Fibroblast of skin of right biceps (primary cell): ENCODE measurements around the gene CUL2.
"Not testable (repeated sequence)": the region's sequence is repeated elsewhere in the genome, so short reads cannot be mapped to it uniquely, and the experiment has no call there.

ENCODE experiments used
- DNase-seq: peaks from one replicate; pipeline ENCODE4 v3.0.0-alpha.2; 2013

CUL2 gene

DNA sequence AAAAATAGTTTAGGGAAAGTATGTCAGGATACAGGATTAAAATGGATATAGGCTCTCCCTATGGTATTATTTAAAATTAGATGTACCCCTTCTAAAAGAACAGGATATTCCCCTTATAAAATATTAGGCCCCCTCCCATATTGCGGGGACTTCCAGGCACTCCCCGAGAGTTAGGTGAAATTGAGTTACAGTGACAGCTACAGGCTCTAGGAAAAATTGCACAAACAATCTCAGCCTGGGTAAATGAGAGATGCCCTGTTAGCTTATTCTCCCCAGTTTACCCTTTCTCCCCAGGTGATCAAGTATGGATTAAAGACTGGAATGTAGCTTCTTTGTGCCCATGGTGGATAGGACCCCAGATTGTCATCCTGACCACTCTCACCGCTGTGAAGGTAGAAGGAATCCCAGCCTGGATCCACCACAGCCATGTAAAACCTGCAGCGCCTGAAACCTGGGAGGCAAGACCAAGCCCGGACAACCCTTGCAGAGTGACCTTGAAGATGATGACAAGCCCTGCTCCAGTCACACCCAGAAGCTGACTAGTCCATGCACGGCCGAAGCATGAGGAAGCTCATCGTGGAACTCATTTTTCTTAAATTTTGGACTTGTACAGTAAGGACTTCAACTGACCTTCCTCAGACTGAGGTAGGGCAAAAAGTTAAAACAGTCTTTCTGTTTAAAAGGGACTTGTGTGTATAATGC is 115.6 kb downstream of the CUL2 start:
- DNase-seq = not testable (repeated sequence)

DNA sequence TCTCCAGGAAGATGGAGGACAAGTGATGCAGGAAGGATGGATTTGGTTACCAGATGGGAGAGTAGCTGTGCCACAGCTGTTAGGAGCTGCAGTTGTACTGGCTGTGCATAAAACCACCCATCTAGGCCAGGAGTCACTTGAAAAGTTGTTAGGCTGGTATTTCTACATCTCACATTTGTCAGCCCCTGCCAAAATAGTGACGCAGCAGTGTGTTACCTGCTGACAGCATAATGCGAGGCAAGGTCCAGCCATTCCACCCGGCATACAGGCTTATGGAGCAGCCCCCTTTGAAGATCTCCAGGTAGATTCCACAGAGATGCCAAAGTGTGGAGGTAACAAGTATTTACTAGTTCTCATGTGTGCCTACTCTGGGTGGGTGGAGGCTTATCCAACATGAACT is 116.4 kb downstream of the CUL2 start:
- not testable (repeated sequence) for DNase-seq

DNA sequence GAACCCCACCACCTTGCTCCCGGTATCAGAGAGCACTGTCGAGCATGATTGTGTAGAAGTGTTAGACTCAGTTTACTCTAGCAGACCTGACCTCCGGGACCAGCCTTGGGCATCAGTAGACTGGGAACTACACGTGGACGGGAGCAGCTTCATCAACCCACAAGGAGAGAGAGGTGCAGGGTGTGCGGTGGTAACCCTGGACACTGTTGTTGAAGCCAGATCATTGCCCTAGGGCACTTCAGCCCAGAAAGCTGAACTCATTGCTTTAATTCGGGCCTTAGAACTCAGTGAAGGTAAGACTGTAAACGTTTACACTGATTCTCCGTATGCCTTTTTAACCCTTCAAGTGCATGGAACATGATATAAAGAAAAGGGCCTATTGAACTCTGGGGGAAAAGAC is 117.0 kb downstream of the CUL2 start:
- not testable (repeated sequence) for DNase-seq

DNA sequence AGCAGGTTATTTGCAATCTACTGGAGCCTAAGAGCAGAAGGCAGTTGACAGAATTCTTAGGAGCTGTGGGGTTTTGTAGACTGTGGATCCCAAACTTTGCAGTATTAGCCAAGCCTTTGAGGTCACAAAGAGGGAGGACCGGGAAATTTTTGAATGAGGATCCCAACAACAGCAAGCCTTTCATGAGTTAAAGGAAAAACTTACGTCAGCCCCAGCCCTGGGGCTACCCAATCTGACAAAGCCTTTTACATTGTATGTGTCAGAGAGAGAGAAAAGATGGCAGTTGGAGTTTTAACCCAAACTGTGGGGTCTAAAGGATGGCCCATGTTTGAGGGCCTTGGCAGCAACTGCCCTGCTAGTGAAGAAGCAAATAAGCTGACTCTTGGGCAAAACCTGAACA is 117.5 kb downstream of the CUL2 start:
- DNase-seq = not testable (repeated sequence)

DNA sequence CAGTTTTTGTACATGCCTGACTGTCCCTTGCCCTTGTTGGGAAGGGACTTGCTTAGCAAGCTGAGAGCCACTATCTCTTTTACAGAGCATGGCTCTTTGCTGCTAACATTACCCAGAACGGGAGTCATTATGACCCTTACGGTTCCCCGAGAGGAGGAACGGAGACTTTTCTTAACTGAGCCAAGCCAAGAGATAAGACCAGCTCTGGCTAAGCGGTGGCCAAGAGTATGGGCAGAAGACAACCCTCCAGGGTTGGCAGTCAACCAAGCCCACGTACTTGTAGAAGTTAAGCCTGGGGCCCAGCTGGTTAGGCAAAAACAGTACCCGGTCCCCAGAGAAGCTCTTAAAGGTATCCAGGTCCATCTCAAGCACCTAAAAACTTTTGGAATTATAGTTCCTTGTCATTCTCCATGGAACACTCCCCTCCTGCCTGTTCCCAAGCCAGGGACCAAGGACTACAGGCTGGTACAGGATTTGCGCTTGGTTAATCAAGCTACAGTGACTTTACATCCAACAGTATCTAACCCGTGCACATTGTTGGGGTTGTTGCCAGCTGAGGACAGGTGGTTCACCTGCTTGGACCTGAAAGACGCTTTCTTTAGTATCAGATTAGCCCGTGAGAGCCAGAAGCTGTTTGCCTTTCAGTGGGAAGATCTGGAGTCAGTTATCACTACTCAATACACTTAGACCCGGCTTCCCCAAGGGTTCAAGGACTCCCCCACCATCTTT is 118.4 kb downstream of the CUL2 start:
- DNase-seq = not testable (repeated sequence)

DNA sequence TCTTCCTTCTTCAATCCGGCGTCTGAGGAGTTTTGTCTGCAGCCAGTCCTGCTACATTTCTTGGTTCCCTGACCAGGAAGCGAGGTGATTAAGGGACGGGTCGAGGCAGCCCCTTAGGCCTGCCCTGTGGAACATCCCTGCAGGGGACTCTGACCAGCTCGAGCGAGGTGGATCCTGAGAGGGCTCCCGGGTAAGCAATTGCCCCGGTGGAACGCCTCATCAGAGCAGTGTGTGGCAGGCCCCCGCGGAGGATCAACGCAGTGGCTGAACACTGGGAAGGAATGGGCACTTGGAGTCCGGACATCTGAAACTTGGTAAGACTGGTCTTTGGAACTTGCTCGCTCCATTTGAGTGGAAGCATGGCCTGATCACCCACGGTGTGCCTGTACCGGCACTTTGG is 121.0 kb downstream of the CUL2 start:
- no peak for DNase-seq

DNA sequence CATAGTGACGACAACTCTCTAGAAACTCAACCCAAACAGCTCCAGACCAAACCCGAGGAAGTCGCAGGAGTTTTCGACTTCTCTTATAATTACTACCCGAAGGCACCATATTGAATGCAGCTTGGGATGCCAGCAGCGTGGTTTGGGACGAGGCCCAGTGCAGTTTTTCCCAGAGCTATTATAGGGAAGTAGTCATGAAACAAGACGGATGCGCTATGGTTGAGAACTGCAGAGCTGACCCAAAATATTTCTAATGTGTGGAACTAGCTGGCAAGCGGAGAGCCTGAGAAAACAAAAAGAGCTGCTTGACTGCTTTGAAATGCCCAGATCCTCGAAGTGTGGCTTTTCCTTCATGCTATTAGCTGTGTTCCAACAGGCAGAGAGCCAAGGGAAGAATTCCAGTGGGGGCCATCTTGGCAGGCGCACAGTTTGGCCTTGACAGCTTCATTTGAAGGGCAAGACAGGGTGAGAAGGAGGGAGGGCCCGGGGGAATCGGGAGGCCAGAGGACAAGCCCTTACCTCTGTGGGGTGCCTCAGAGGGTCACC is 122.7 kb downstream of the CUL2 start:
- peak; percentile 82 for DNase-seq

DNA sequence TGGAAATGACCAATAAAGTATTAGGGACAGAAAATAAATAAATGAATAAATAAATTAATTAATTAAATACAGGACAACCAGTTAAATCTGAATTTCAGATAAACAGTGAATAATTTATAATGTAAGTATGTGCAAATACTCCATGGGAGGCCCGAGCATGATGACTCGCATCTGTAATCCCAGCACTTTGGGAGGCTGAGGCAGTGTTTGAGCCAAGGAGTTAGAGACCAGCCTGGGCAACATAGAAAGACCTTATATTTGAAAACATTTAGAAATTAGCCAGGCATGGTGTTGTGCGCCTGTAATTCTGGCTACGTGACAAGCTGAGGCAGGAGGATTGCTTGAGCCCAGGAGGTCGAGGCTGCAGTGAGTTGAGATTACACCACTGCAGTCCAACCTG is 123.7 kb downstream of the CUL2 start:
- DNase-seq = peak; percentile 62

DNA sequence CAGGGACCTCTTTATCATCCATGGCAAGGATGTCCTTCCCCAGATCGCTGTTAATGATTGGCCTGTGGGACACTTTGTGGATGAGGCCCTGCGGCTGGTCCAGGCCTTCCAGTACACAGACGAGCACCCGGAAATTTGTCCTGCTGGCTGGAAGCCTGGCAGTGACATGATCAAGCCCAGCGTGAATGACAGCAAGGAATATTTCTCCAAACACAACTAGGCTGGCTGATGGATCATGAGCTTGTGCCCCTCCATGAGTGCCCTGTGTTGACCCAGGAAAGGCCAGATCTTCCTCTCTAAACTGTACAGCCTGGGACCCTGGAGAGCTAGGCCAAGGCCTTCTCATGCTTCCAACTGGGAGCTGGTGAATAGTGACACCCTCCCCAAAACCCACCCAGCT is 124.1 kb downstream of the CUL2 start:
- DNase-seq = no peak

DNA sequence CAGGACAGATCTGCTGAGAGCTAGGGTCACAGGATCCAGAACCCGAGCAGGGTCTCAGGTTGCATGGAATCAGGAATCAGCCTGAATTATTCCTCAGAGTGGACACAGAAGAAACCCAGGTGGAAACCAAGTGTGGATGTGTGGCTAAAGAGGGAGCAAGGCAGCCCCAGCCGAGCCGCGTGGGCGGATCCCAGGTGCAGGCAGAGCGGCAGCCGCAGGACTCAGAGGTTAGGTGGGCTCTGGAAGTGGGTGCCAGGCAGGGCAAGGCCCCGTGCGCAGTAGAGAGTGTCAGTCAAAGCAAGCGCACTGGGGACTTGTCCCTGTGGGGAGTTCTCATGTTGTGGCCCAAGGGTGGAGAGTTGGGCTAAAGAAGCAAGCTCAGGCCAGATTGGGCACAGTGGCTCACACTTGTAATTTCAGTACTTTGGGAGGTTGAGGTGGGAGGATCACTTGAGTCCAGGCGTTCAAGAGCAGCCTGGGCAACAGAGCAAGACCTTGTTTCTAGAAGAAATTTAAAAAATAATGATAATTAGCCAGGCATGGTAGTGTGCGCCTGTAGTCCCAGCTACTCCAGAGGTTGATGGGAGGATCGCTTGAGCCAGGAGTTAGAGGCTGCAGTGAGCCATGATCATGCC is 125.9 kb downstream of the CUL2 start:
- no peak for DNase-seq

DNA sequence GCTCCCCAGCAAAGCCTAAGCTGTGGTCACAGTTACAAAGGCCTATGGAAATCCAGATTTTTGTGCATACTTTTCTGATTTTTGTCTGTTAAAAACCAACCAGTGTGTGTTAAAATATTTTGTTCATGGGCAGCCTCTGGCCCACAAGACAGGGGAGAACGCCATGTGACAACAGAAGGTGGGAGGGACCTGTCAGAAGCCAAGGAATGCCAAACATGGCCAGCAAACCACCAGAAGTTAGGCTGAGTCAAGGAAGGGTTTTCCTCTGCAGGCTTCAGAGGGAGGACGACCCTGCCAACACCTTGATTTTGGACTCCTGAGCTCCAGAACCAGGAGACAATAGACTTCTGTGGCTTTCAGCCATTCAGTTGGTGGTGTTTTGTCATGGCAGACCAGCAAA is 127.3 kb downstream of the CUL2 start:
- no peak for DNase-seq

DNA sequence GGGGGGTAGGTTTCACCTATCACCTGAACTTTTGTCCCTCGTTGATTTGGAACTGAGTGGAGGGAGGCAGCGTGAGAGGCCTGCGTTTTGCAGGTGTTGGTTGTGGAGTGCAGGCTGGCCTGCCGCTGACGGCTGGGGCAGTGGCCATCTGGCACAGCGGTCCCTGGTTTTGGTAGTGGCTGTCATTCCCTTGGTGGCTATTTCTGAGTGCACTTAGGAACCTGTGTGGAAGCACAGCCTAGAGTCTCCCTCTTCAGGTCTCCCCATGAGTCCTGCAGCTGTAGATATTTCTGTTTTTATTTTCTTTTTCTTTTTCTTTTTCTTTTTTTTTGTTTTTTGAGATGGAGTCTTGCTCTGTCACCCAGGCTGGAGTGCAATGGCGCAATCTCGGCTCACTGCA is 129.2 kb downstream of the CUL2 start:
- no peak for DNase-seq

DNA sequence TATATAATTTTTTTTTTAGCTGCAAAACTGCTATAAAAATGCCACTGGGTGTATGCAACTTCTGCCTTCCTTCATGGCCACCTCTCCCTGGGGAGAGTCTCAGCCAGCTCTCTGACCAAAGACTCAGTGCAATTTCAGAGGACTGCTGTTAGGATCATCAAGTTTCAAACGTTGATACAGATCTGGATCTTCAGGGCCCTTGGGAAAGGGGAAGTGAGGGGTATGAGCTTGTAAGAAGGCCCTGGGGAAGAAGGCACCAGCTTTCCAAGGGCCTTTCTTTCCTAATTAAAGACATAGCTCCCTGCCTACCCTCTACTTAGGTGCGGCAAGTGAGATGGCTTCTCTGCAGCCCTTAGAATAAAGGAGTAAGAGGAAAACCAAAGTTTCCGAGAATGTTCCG is 130.4 kb downstream of the CUL2 start:
- no peak for DNase-seq

DNA sequence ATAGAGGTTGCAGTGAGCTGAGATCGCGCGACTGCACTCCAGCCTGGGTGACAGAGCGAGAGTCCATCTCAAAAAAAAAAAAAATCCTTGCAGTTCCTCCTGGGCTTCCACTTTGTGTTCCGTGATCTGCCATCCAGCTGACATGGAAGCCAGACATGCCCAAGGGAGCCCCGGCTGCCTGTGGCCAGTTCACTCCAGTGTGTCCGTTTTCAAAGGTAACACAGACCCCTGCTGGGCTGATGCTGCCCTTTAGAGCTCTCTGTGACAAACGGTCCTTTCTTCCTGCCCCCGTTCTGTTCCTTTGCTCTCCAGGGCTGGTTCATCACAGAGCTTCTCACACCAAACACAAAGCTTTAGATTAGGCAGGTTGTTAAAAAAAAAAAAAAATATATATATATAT is 130.8 kb downstream of the CUL2 start:
- no peak for DNase-seq
